Heart left ventricle (tissue), 13 donors: Measurements from ENCODE around the gene ECHDC3.
"Not testable (repeated sequence)": the region's sequence is repeated elsewhere in the genome, so short reads cannot be mapped to it uniquely, and the experiment has no call there.

Experiments used
- POLR2A ChIP-seq, 2 donors: fragments of 450-650 bp; IDR thresholded peaks; one replicate each; pipeline ENCODE4 v1.6.1; 2017; ENCODE audit warnings: antibody characterized with exemption in 2 of 2, mild to moderate bottlenecking in 2 of 2, moderate library complexity in 2 of 2
- TF ChIP-seq, protein P1 (sequence below), 12 donors: fragments of 200-600 bp; sonication (generic) in 4 of 12; IDR thresholded peaks; one replicate each; pipeline versions ENCODE4 v1.5.0 to v1.8.0; 2018 to 2022; ENCODE audit warnings: antibody characterized with exemption in 12 of 12, mild to moderate bottlenecking in 5 of 12
- donor health status: ischemic (EF 13 %, LVEDD 7.1; RV severe dilation, severe dysfunction).
- donor health status: DM: no; HTN: yes; CAD: no.
- donor health status: DM: no; HTN: no; CAD: no.
- donor health status: ischemic (EF 25% LVEDD 6.9; RV normal size, moderate dysfunction).
- donor health status: ischemic (EF 25% LVEDD 5.7; RV mildly dilated, moderate dysfunction).
- donor health status: ischemic (EF 35%, LVEDD 5.7; RV mildly dilated, moderate dysfunction).
- donor health status: nonischemic (EF 11% LVEDD 7.7; RV severe dilation, severe dysfunction).
- donor health status: DM: yes; HTN: yes; CAD: no.
- donor health status: PGD.
- donor health status: ischemic (EF 29% LVEDD 5.4; RV normal size, mild dysfunction).
- donor health status: nonischemic (EF 23%, LVEDD 6.1; RV moderate dilation, normal function).

DNA sequence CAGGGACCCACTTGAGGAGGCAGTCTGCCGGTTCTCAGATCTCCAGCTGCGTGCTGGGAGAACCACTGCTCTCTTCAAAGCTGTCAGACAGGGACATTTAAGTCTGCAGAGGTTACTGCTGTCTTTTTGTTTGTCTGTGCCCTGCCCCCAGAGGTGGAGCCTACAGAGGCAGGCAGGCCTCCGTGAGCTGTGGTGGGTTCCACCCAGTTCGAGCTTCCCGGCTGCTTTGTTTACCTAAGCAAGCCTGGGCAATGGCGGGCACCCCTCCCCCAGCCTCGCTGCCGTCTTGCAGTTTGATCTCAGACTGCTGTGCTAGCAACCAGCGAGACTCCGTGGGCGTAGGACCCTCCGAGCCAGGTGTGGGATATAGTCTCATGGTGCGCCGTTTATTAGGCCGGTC, 5.4 kb upstream of the ECHDC3 start:
- TF ChIP-seq, protein P1, sequence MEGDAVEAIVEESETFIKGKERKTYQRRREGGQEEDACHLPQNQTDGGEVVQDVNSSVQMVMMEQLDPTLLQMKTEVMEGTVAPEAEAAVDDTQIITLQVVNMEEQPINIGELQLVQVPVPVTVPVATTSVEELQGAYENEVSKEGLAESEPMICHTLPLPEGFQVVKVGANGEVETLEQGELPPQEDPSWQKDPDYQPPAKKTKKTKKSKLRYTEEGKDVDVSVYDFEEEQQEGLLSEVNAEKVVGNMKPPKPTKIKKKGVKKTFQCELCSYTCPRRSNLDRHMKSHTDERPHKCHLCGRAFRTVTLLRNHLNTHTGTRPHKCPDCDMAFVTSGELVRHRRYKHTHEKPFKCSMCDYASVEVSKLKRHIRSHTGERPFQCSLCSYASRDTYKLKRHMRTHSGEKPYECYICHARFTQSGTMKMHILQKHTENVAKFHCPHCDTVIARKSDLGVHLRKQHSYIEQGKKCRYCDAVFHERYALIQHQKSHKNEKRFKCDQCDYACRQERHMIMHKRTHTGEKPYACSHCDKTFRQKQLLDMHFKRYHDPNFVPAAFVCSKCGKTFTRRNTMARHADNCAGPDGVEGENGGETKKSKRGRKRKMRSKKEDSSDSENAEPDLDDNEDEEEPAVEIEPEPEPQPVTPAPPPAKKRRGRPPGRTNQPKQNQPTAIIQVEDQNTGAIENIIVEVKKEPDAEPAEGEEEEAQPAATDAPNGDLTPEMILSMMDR (IDR thresholded peaks at IDR 0.05) = not testable (repeated sequence)
- not testable (repeated sequence) for TF ChIP-seq POLR2A (IDR thresholded peaks at IDR 0.05)
